GM20000 (cell line): ENCODE results near the gene PTPRT.

Source experiments
- DNase-seq: peaks from one replicate; pipeline ENCODE4 v3.0.0; 2012; ENCODE audit warnings: low spot score
- CTCF ChIP-seq: IDR thresholded peaks from 2 replicates; pipeline ENCODE4 v1.5.1; 2012; ENCODE audit warnings: mild to moderate bottlenecking, control low read depth; ENCODE audit errors: extremely low read depth, missing control alignments

The PTPRT gene

GRCh38 chr20:42350521-42350920, 839.2 kb downstream of the PTPRT start:
- no peak for TF ChIP-seq CTCF
- no peak for DNase-seq

GRCh38 chr20:42346189-42347170, 843.2 kb downstream of the PTPRT start:
- TF ChIP-seq CTCF, result no peak
- no peak for DNase-seq

- no peak for DNase-seq
- TF ChIP-seq CTCF, result no peak
Observed at GRCh38 chr20:42341654-42342053, 848.1 kb downstream of the PTPRT start.

GRCh38 chr20:42340368-42340767, 849.3 kb downstream of the PTPRT start:
- DNase-seq, result no peak
- TF ChIP-seq CTCF, result no peak

- no peak for TF ChIP-seq CTCF
Observed at GRCh38 chr20:42338294-42339201, 851.2 kb downstream of the PTPRT start.

GRCh38 chr20:42336576-42336975, 853.1 kb downstream of the PTPRT start:
- no peak for DNase-seq
- no peak for TF ChIP-seq CTCF

More at GRCh38 chr20:42338294-42339201, 851.2 kb downstream of the PTPRT start:
- DNase-seq, result no peak
